IMR-90 (cell line): ENCODE results near the gene ITM2C. TPM values are rescaled to one million over a fixed set of nuclear protein-coding genes. Genes with fewer than 3 reads are reported as not detected.

Experiments
- ATAC-seq: fragments of 200-7000 bp; cut with Tn5 transposase; 2 replicates; pipeline ENCODE4 v1.9.1; 2020; ENCODE audit warnings: low read depth, mild to moderate bottlenecking, moderate library complexity
- BruUV-seq: library from RNA; stranded (reverse); fragments of 400-500 nt; replicated peaks from 2 replicates; lab custom pipeline; 2021; lab: Mats Ljungman, UMichigan
- CTCF ChIA-PET: fragments of 300-600 bp; formaldehyde crosslinking; extraction: SDS; loops from one replicate; lab custom pipeline; 2021; ENCODE audit warnings: antibody characterized with exemption; lab: Yijun Ruan, JAX
- POLR2A ChIA-PET: fragments of 300-600 bp; sonication (Branson Sonifier 250); formaldehyde crosslinking; loops from one replicate; lab custom pipeline; 2022; ENCODE audit warnings: antibody characterized with exemption; ENCODE audit not compliant: unreplicated experiment; lab: Charles Lee
- DNase-seq: peaks from one replicate; pipeline ENCODE4 v3.0.0; 2013
- H2AFZ ChIP-seq: replicated peaks from 2 replicates; pipeline ENCODE3; 2013; ENCODE audit warnings: low read length, mild to moderate bottlenecking; ENCODE audit not compliant: poor library complexity
- H2AK5ac ChIP-seq: 2 replicates; pipeline ENCODE4 v1.6.1; 2013; ENCODE audit warnings: low read depth, low read length, inconsistent platforms
- H2AK9ac ChIP-seq: replicated peaks from 2 replicates; pipeline ENCODE3; 2013; ENCODE audit warnings: mild to moderate bottlenecking, low read depth, low read length, moderate library complexity; ENCODE audit not compliant: poor library complexity
- H2BK120ac ChIP-seq: 2 replicates; pipeline ENCODE4 v1.6.1; 2013; ENCODE audit warnings: low read depth, low read length, inconsistent platforms
- H2BK15ac ChIP-seq: 3 replicates; pipeline ENCODE4 v1.6.1; 2013; ENCODE audit warnings: low read depth, low read length, inconsistent platforms
- H2BK20ac ChIP-seq: 2 replicates; pipeline ENCODE4 v1.6.1; 2013; ENCODE audit warnings: low read depth, mild to moderate bottlenecking, inconsistent platforms, low read length, moderate library complexity
- H2BK5ac ChIP-seq: 2 replicates; pipeline ENCODE4 v1.6.1; 2013; ENCODE audit warnings: mild to moderate bottlenecking, low read depth, low read length, inconsistent platforms; ENCODE audit not compliant: poor library complexity, severe bottlenecking
- H3K14ac ChIP-seq: replicated peaks from 2 replicates; pipeline ENCODE4 v1.6.1; 2013; ENCODE audit warnings: low read depth, low read length, inconsistent platforms
- H3K18ac ChIP-seq: 2 replicates; pipeline ENCODE4 v1.6.1; 2013; ENCODE audit warnings: low read depth, low read length, control low read depth
- H3K23ac ChIP-seq: 2 replicates; pipeline ENCODE4 v1.6.1; 2013; ENCODE audit warnings: low read depth, low read length, inconsistent platforms
- H3K27ac ChIP-seq: 2 replicates; pipeline ENCODE4 v1.5.1; 2013; ENCODE audit warnings: mild to moderate bottlenecking, control low read depth, low read length; ENCODE audit not compliant: insufficient read depth
- H3K27me3 ChIP-seq: 2 replicates; pipeline ENCODE4 v1.6.1; 2013; ENCODE audit warnings: low read length; ENCODE audit not compliant: control insufficient read depth, insufficient read depth
- H3K36me3 ChIP-seq: 2 replicates; pipeline ENCODE4 v1.6.1; 2013; ENCODE audit warnings: low read length, mixed read lengths; ENCODE audit not compliant: control insufficient read depth, insufficient read depth
- H3K4ac ChIP-seq: 2 replicates; pipeline ENCODE4 v1.6.1; 2013; ENCODE audit warnings: low read depth, low read length, inconsistent platforms
- H3K4me1 ChIP-seq: 2 replicates; pipeline ENCODE4 v1.6.1; 2013; ENCODE audit warnings: low read length, mixed read lengths; ENCODE audit not compliant: control insufficient read depth, insufficient read depth
- H3K4me2 ChIP-seq: 2 replicates; pipeline ENCODE4 v1.6.1; 2013; ENCODE audit warnings: low read depth, mild to moderate bottlenecking, control low read depth, low read length, moderate library complexity
- H3K4me3 ChIP-seq: 2 replicates; pipeline ENCODE4 v1.5.1; 2013; ENCODE audit warnings: low read depth, mild to moderate bottlenecking, control low read depth, low read length, moderate library complexity; ENCODE audit not compliant: insufficient read depth
- H3K56ac ChIP-seq: 2 replicates; pipeline ENCODE4 v1.6.1; 2013; ENCODE audit warnings: low read length, inconsistent platforms; ENCODE audit not compliant: insufficient read depth; ENCODE audit errors: extremely low read depth
- H3K79me1 ChIP-seq, 2 experiments: 2 replicates each; pipeline ENCODE4 v1.6.1; 2013; ENCODE audit warnings: low read length in 2 of 2, inconsistent platforms in 1 of 2, low read depth in 1 of 2
- H3K9ac ChIP-seq: 2 replicates; pipeline ENCODE4 v1.6.1; 2013; ENCODE audit warnings: low read depth, low read length, control low read depth
- H3K9me1 ChIP-seq: 2 replicates; pipeline ENCODE4 v1.6.1; 2013; ENCODE audit warnings: low read length, inconsistent platforms; ENCODE audit not compliant: insufficient read depth
- H3K9me3 ChIP-seq: 2 replicates; pipeline ENCODE4 v1.6.1; 2013; ENCODE audit warnings: low read length; ENCODE audit not compliant: control insufficient read depth, insufficient read depth
- H4K20me1 ChIP-seq: 2 replicates; pipeline ENCODE4 v1.6.1; 2013; ENCODE audit warnings: low read length, inconsistent platforms; ENCODE audit not compliant: insufficient read depth
- H4K5ac ChIP-seq: 2 replicates; pipeline ENCODE4 v1.6.1; 2013; ENCODE audit warnings: mild to moderate bottlenecking, low read depth, low read length, control low read depth
- H4K8ac ChIP-seq, 2 experiments: 2 replicates each; pipeline ENCODE4 v1.6.1; 2013; ENCODE audit warnings: low read depth in 2 of 2, low read length in 2 of 2, control low read depth in 1 of 2, inconsistent platforms in 1 of 2
- H4K91ac ChIP-seq: 2 replicates; pipeline ENCODE4 v1.6.1; 2013; ENCODE audit warnings: low read depth, low read length, inconsistent platforms; ENCODE audit not compliant: insufficient read depth
- CHD1 ChIP-seq: IDR thresholded peaks from 2 replicates; pipeline ENCODE4 v1.6.1; 2012; ENCODE audit warnings: low read depth, low read length, improper control_type of control experiment
- MXI1 ChIP-seq: IDR thresholded peaks from 2 replicates; pipeline ENCODE4 v1.6.1; 2012; ENCODE audit warnings: low read depth, mild to moderate bottlenecking, low read length, moderate library complexity, borderline replicate concordance
- NFE2L2 ChIP-seq: fragments of 150-350 bp; IDR thresholded peaks from 2 replicates; pipeline ENCODE4 v1.6.1; 2016; ENCODE audit warnings: low read depth, mild to moderate bottlenecking, low read length
- POLR2A ChIP-seq: IDR thresholded peaks from 2 replicates; pipeline ENCODE4 v1.6.1; 2012; ENCODE audit warnings: mild to moderate bottlenecking, low read depth, low read length
- WGBS, 2 experiments: methylation state at CpG; one replicate each; pipeline versions ENCODE4 v1.1.5 to v1.1.7; 2013; ENCODE audit warnings: missing lambda C conversion rate in 2 of 2; ENCODE audit not compliant: insufficient read length in 1 of 2; ENCODE audit errors: extremely low coverage in 2 of 2; 5-methylcytosine and 5-hydroxymethylcytosine counted together
- dilution Hi-C: fragments of 300-500 bp; cut with HindIII; formaldehyde crosslinking; loops from one replicate; pipeline ENCODE4 v1.14.3; 2018; ENCODE audit warnings: low sequenced_read_pairs; ENCODE audit not compliant: unreplicated experiment
- in situ Hi-C: fragments of 300-500 bp; cut with MboI; formaldehyde crosslinking; loops from 3 replicates; pipeline ENCODE4 v1.14.3; 2019; ENCODE audit warnings: low sequenced_read_pairs, inconsistent platforms, mixed read lengths
- intact Hi-C: fragments of 100-400 bp; cut with micrococcal nuclease; formaldehyde crosslinking; loops from 2 replicates; pipeline ENCODE4 v1.10.0; 2022
- polyA plus RNA-seq, 3 experiments: library from polyadenylated mRNA; depleted of rRNA; stranded (reverse); fragments of >200 nt; gene quantifications; 2 replicates each; pipeline ENCODE4 v1.2.3, GENCODE V29; 2012; ENCODE audit warnings: low replicate concordance in 1 of 3
- total RNA-seq: library from RNA; depleted of rRNA; stranded (reverse); fragments of >200 nt; gene quantifications from 2 replicates; pipeline ENCODE4 v1.2.3, GENCODE V29; 2012

ITM2C gene
- total and polyA plus RNA-seq, 2 of the 4 experiments (the other 2 are of a cell fraction): 46.8 to 274 TPM

DNA sequence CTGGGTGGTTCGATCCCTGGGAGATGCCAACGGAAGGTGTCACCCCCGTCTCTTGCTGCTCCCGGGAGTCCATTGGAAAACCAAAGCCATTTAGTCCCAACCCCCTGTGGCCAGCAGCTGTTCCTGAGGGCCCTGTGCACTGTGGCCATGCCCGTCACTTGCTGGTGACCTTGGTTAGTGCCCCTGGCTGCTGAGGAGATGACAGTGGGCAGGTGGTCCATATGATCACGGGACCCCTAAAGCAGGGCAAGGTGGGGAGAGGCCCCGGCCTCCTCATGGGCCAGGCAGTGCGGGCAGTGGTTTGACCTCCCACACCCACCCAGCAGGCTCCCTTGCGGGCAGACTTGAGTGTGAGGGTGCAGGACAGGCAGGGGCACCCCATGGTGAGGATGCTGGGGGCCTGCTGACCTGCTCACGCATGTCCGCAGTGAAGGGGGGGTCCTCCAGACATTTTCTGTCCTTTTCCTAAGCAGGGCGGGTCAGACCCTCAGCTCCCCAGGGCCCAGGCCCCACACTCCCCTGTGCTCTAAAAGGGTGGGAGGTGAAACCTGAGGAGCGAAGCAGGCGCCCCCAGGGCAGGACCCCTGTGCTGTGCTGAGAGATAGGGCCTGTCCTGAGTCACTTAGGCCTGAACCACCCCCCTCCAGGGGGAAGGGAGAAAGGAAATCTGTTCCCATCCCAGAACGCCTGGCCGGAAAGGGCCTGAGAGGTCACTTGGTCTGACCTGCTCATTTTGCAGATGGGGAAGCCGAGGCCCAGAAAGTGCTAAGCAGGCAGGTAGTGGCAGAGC, 6.8 kb downstream of the ITM2C start:
- Histone ChIP-seq H3K9me3 (no peaks in the 10 kb centered on the region), H4K5ac (no peak overlapping the region), H3K23ac (no peak overlapping the region), H4K8ac (no peak overlapping the region), H3K4me3 (no peak overlapping the region), H3K79me1 (peaks cover 3 to 28% of the 10 kb centered on the region in 2 experiments; a peak in 3 of 4 replicates), H3K56ac (no peak overlapping the region), H3K4me1 (peaks cover 12% of the 10 kb centered on the region; the same call in 1 of the 2 replicates), H3K27me3 (no peaks in the 10 kb centered on the region), H4K20me1 (peaks cover 33% of the 10 kb centered on the region), H2BK15ac (no peak overlapping the region), H2BK120ac (no peak overlapping the region), H3K18ac (no peak overlapping the region), H2AK5ac (no peak overlapping the region), H2BK20ac (no peak overlapping the region), H3K9me1 (peaks cover 2% of the 10 kb centered on the region; the same call in 1 of the 2 replicates), H2AK9ac (no peak overlapping the region), H3K9ac (no peak overlapping the region), H2AFZ (no peak overlapping the region), H2BK5ac (no peak overlapping the region), H3K27ac (no peak overlapping the region), H3K4ac (no peak overlapping the region), H3K4me2 (no peak overlapping the region), H3K36me3 (peaks cover 11% of the 10 kb centered on the region; the same call in 1 of the 2 replicates), H4K91ac (no peak overlapping the region), H3K14ac (no peak overlapping the region)
- no peak for DNase-seq
- BruUV-seq: no TSS peak
- in situ Hi-C loops: no loop called here
- ChIA-PET CTCF (no interaction called here), POLR2A (no interaction called here)
- ATAC-seq: no peak
- WGBS, 2 experiments: 73% methylated on average over 3 of the region's 17 CpGs; no CpG with 5 or more reads in 1 of the 2 experiments
- intact Hi-C loops: no loop called here
- no peak for TF ChIP-seq CHD1
- TF ChIP-seq NFE2L2: no peak
- no peak for TF ChIP-seq POLR2A
- TF ChIP-seq MXI1: no peak
- dilution Hi-C loops: no loop called here
